ENCODE data around the gene HOXC11.

HOXC11 gene

DNA sequence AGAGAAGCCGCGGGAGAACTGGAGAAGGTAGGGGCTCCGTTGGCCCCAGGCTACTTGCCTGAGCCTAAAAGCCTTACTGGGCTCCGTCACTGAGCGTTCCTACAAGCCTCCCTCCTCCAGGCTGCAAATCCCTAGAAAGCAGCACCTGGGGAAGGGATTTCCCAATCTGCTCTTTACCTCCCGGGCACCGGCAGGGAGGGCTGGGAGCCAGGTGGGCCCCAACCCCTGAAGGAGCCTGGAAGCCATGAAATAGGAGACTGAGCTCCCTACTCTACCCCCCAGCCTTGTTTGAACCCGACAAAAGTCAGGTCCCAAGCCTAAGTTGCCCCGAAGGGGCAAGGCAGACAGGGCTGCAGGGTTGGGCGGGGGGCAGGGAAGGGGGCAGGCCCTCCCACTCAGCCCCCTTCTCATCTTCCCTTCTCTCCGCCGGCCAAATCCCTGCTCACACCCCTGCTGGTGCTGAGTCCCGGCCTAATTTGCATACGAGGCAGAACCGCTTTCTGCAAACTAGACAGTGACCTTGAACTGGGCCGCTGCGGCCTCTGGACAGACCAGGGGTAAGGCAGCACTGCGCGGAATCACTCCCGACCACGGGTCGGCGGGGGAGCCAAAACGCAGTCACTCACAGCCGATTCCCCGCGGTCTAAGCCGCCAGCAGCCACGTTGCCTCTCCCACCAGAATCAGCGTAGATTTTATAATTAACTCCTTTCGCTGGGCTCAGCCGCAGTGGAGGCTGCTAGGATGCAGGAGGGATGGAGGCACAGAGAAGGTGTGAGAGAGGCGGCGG lies 21.9 kb upstream of the HOXC11 start:
- in situ Hi-C loops (cut with MboI; ENCODE audit: low sequenced_read_pairs, unreplicated experiment): no loop called here
- TF ChIP-seq, protein P1, sequence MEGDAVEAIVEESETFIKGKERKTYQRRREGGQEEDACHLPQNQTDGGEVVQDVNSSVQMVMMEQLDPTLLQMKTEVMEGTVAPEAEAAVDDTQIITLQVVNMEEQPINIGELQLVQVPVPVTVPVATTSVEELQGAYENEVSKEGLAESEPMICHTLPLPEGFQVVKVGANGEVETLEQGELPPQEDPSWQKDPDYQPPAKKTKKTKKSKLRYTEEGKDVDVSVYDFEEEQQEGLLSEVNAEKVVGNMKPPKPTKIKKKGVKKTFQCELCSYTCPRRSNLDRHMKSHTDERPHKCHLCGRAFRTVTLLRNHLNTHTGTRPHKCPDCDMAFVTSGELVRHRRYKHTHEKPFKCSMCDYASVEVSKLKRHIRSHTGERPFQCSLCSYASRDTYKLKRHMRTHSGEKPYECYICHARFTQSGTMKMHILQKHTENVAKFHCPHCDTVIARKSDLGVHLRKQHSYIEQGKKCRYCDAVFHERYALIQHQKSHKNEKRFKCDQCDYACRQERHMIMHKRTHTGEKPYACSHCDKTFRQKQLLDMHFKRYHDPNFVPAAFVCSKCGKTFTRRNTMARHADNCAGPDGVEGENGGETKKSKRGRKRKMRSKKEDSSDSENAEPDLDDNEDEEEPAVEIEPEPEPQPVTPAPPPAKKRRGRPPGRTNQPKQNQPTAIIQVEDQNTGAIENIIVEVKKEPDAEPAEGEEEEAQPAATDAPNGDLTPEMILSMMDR (IDR thresholded peaks at IDR 0.05; ENCODE audit: borderline replicate concordance, control extremely low read depth, extremely low read depth, insufficient read depth, missing control alignments): no peak
- no peak for DNase-seq (ENCODE audit: low spot score)

DNA sequence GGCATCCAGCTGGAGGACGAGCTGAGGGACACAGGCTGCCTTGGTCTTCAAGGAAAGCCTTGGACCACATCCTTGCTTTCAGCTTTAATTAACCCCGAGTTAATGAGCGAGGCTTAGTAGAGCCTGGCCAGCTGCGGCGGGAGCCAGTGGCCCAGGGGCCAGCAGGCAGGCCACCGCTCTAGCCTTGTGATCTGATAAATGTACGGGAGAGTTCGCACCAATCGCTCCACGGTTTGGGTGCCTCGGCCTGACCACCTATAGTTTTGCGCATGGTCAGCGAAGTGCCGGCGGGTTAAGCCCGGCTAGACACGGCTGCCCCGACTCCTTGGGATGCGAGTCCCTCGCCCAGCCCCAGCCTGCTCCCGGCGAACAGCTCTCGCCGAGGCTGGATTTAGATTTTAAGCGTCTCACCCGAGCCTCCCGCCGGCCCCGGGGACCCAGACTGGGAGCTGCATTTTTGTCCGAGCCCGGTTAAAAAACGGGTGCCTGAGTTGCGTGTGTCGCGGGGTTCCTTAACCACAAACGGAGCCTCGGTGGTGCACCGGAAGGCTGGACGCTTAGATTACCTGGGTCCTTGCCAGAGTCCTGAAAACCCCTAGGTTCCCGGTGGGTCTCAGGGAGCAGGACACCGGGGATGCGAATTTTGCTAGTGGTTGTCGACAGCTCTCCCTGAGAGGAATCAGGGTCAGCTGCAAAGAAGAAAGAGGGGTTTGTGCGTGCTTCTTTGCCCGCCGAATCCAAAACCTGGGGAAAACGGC lies 21.2 kb upstream of the HOXC11 start:
- in situ Hi-C loops (cut with MboI; ENCODE audit: low sequenced_read_pairs, unreplicated experiment): no loop called here
- TF ChIP-seq, protein P1 (IDR thresholded peaks at IDR 0.05; ENCODE audit: borderline replicate concordance, control extremely low read depth, extremely low read depth, insufficient read depth, missing control alignments): no peak
- DNase-seq (ENCODE audit: low spot score): no peak

DNA sequence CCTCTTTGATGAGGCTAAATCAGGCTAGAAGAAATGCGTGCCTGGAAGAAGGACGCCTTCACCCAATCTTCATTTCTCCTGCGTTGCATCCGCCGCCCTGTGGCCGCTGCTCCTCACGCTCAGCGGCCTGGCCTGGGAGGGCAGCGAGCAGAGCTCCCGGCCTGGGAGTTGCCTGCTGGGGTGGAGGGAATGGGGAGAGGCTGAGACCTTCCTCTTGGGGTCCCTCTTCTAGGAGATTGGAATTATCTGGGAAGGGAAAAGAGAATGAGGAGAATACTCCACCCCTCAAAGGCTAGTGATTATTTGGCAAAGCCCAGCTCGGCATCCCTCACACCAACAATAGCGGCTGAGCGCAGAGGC lies 20.6 kb upstream of the HOXC11 start:
- in situ Hi-C loops (cut with MboI; ENCODE audit: low sequenced_read_pairs, unreplicated experiment): no loop called here
- DNase-seq (ENCODE audit: low spot score): no peak
- TF ChIP-seq, protein P1 (IDR thresholded peaks at IDR 0.05; ENCODE audit: borderline replicate concordance, control extremely low read depth, extremely low read depth, insufficient read depth, missing control alignments): no peak

DNA sequence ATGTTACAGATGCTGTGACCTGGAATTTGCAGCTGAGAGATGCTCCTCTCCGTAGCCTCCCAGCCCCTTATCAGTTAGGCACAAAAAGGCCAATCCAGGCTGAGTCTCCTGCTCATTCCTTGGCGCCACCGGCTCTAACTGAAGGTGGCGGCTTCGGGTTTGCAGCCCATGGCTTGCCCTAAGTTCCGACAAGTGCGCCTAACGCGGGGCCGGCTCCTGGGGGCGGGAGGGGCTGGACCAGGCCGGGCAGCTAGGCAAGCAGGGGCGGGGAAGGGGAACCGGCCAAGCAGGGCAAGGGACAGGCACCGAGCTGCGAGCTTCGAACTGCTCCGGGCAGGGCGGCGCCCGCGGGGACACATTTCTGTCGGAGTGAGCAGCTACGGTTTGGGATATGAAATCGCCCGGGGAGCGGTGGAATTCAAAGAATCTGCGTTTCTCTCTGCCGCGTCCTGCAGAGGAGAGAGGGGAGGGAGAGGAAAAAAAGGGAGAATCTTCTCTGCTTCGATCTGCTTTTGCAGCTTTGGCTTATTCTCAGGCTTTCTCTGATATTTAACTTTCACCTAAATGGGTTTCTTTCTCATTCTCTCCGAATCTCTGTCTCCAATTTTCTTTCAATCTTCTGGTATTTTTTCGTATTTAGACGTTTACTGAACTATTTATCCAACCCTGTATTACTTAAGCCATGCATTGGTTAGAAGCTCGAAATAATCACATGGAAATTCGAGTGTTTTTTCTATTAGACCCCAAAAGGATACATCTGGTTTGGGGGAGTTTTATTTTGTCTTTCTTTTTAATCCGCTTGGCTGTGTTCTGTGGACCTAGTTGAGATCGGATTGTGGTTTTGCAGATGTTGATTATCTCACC lies 19.8 kb upstream of the HOXC11 start:
- in situ Hi-C loops (cut with MboI; ENCODE audit: low sequenced_read_pairs, unreplicated experiment): no loop called here
- DNase-seq (ENCODE audit: low spot score): no peak
- TF ChIP-seq, protein P1 (IDR thresholded peaks at IDR 0.05; ENCODE audit: borderline replicate concordance, control extremely low read depth, extremely low read depth, insufficient read depth, missing control alignments): no peak

DNA sequence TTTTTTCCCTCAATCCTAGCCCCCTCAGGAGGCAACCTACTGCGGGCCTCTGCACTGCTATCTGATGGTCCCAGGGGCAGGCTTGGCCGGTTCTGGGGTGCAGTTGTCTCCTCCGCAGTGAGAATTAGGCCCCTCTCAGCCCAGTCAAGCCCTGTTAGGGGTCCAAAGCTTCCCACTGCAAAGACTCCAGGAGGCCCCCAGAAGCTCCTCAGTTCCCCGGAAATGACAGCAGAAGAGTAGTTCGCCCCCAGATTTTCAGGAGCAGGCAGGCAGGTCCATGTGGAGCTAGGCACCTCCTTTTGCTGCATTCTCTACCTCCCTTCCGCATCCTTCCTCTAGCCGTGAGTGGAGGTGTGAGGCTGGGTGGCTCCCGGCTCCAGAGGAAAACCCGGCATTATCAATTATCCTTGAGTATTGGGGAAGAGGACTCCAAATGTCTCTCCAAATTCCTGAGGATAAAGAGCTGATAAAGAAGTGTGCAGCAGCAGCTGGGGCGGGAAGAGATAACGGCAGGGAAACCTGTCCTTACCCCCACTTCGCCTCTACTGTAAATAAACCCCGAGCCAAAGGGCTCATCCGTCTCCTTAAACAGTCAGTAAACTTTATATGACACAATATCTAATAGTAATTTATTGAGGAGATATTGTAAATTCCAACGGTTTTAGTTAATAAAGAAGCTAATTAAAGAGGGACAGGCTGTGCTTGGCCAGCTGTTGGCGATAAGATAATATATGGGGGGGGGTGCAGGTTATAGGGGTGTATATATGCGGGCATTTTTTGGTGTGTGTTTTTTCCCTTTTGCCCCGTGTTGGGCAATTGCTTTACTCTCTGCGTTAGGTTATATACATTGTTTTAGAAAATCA lies 18.9 kb upstream of the HOXC11 start:
- in situ Hi-C loops (cut with MboI; ENCODE audit: low sequenced_read_pairs, unreplicated experiment): no loop called here
- DNase-seq (ENCODE audit: low spot score): no peak
- TF ChIP-seq, protein P1 (IDR thresholded peaks at IDR 0.05; ENCODE audit: borderline replicate concordance, control extremely low read depth, extremely low read depth, insufficient read depth, missing control alignments): no peak

Measured in GM13976 (cell line).